HepG2 (cell line): ENCODE data around the gene TMCC2.

Experiments
- CTCF ChIP-seq: sonication (generic); formaldehyde crosslinking; IDR thresholded peaks from 2 replicates; pipeline ENCODE4 v1.5.0; 2020; ENCODE audit warnings: mild to moderate bottlenecking, missing genetic modification reagents, moderate library complexity
- ELK4 ChIP-seq: sonication (generic); formaldehyde crosslinking; IDR thresholded peaks from 2 replicates; pipeline ENCODE4 v1.9.0; 2021; ENCODE audit warnings: missing genetic modification reagents, borderline replicate concordance
- ESRRA ChIP-seq: sonication (generic); formaldehyde crosslinking; IDR thresholded peaks from 2 replicates; pipeline ENCODE4 v1.5.1; 2020; ENCODE audit warnings: mild to moderate bottlenecking, low read depth, missing genetic modification reagents
- GATAD1 ChIP-seq: IDR thresholded peaks from 2 replicates; pipeline ENCODE4 v1.6.1; 2016; ENCODE audit warnings: missing genetic modification reagents, missing compliant biosample characterization
- NFKBIZ ChIP-seq: IDR thresholded peaks from 2 replicates; pipeline ENCODE4 v1.6.1; 2018; ENCODE audit warnings: missing genetic modification reagents, missing compliant biosample characterization
- NR2F2 ChIP-seq: IDR thresholded peaks from 2 replicates; pipeline ENCODE4 v1.6.1; 2012; ENCODE audit warnings: low read depth, inconsistent platforms, borderline replicate concordance
- NR3C1 ChIP-seq: sonication (generic); formaldehyde crosslinking; IDR thresholded peaks from 2 replicates; pipeline ENCODE4 v1.4.0; 2020; ENCODE audit warnings: missing genetic modification reagents
- PRPF4 ChIP-seq: fragments of 200-400 bp; formaldehyde crosslinking; IDR thresholded peaks from 2 replicates; pipeline ENCODE4 v1.6.1; 2016; ENCODE audit warnings: low read length, low read depth; ENCODE audit not compliant: poor library complexity, severe bottlenecking
- RFX1 ChIP-seq: fragments of 450-650 bp; IDR thresholded peaks from 2 replicates; pipeline ENCODE4 v1.6.1; 2017
- ZBTB34 ChIP-seq: sonication (generic); formaldehyde crosslinking; IDR thresholded peaks from 2 replicates; pipeline ENCODE4 v1.8.0; 2022; ENCODE audit warnings: mild to moderate bottlenecking, missing genetic modification reagents

- TF ChIP-seq CTCF (CRISPR knock-in tag) (no peak), NR2F2 (no peak), ZBTB34 (CRISPR knock-in tag) (no peak), NR3C1 (CRISPR knock-in tag) (no peak), NFKBIZ (no peak), ELK4 (CRISPR knock-in tag) (no peak), GATAD1 (no peak), PRPF4 (no peak), ESRRA (CRISPR knock-in tag) (no peak), RFX1 (no peak)
Observed at GRCh38 chr1:205250699-205251098, 23.0 kb downstream of the TMCC2 start.
